Right ventricle myocardium superior (tissue), 1 donor: ENCODE results near the gene GAS6. TPM values are rescaled to one million over a fixed set of nuclear protein-coding genes. Genes with fewer than 3 reads are reported as not detected.
A peak's percentile ranks its signal among the peaks of the same experiment; 100 is the strongest.

Experiments used
- ATAC-seq: fragments of 200-7000 bp; cut with Tn5 transposase; one replicate; pipeline ENCODE4 v1.9.1; 2020; ENCODE audit warnings: mild to moderate bottlenecking; ENCODE audit not compliant: poor library complexity
- DNase-seq: peaks from one replicate; pipeline ENCODE4 v3.0.0-alpha.2; 2020
- intact Hi-C: fragments of 100-400 bp; cut with DNase I; formaldehyde crosslinking; loops from one replicate; pipeline ENCODE4 v1.11.2; 2022
- total RNA-seq: library from RNA; stranded (reverse); fragmentation: NEBNext Ultra II Directional; extraction: Animal tissue kit (Norgen Biotek cat#: 25700); gene quantifications from one replicate; pipeline ENCODE4 v1.2.1, GENCODE V29; 2021
- donor health status: DM: no; HTN: yes; CAD: no; lungs with severe emphysema.

The GAS6 gene
- total RNA-seq, 1 donor from 2014 or later, result 181 TPM

- ATAC-seq (peak; percentile 6), DNase-seq (peak; percentile 71)
- intact Hi-C loops, result no loop called here
Observed at GRCh38 chr13:113856716-113857065, 7.2 kb downstream of the GAS6 start.

DNA sequence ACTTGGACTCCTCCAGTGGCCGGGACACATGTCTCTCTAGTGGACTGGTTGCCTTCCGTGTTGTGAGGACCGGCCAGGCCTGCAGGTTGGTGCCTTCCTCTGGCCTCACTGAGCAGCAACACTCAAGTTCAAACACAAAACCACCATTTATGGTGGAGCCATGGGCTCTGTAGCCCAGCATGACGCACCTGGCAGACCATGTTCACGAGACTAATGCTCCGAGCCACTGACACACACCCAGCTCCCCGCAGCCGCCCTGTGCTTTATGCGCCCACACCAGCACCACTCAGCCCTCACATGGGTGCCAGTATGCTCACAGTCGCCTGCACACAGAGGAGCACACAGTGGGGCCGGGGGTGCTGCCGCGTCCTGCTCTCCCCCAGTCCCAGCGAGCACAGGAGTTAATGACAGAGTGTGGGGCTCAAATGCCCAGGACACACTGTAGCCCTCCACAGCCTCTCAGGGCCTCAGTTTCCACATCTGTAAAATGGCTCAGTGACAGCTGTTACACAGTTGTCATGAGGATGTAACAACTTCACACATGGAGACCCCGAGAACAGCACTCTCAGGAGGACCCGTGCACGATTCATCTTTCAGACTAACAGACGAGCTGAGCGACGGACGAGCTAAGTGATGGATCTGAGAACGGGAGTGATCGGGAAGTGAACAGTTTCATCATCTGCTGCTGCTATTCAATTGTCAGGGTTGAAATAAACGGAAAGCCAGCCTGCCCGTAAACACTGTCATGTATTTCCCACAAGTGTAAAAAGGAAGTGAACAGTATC, 7.8 kb downstream of the GAS6 start:
- DNase-seq (no peak), ATAC-seq (no peak)
- intact Hi-C loops, result no loop called here

GRCh38 chr13:113855012-113855921, 8.6 kb downstream of the GAS6 start:
- DNase-seq, result peak; percentile 40
- peak; percentile 58 for ATAC-seq
- intact Hi-C loops, result no loop called here

DNA sequence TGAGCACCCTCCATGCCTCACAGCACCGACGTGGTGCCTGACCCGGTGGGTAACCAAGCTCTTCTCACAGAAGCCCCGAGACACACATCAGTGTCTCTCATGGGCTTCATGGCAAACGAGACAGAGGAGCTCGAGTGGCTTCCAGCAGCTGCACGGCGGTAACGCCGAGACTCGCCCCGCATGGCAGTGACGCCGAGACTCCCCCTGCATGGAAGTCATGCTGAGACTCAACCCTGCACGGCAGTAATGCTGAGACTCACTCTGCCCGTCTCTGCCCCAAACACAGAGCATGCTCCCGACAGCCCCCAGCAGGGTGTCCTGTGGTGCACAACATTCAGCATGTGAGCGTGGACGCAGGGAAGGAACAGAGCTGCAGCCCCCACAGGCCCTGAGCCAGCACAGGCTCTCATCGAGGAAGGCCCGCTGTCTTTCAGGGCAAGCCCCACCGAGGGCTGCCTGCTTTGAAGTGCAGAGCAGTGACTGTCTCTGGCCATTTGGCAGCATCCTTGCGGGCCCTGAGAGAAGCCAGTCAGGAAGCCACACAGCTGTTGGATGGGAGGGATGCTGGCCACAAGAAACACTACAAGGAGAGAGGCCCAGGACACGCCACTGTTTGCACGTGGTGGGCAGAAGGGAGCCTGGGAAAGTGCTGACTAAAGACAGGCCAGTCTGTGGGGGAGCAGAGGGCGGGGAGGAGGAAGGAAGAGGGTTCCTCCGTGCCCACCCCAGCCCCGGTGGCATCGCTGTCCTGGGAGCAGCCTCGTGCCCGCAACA, 9.5 kb downstream of the GAS6 start:
- intact Hi-C loops, result no loop called here
- peak; percentile 78 for DNase-seq
- ATAC-seq, result peak; percentile 51

- ATAC-seq, result peak; percentile 21
- intact Hi-C loops, result no loop called here
Observed at GRCh38 chr13:113853518-113854237, 10.2 kb downstream of the GAS6 start.

GRCh38 chr13:113852536-113853517, 11.0 kb downstream of the GAS6 start:
- intact Hi-C loops, result no loop called here
- DNase-seq (no peak), ATAC-seq (no peak)

More at GRCh38 chr13:113853518-113854237, 10.2 kb downstream of the GAS6 start:
- no peak for DNase-seq

- DNase-seq, result no peak
- ATAC-seq, result no peak
- intact Hi-C loops, result no loop called here
Observed at GRCh38 chr13:113851826-113852535, 11.9 kb downstream of the GAS6 start.

DNA sequence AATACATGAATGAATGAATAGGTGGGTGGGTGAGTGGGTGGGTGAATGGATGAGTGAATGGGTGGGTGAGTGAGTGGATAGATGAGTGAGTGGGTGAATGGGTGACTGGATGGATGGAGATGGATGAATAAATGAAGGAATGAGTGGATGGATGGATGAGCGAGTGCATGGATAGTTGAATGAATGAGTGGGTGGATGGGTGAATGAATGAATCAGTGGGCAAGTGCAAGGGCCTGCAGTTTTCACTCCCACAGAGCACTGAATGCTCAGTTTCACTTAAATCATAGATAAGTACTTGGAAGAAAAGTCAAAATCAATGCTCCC, 12.4 kb downstream of the GAS6 start:
- ATAC-seq, result no peak
- intact Hi-C loops, result no loop called here
- no peak for DNase-seq

DNA sequence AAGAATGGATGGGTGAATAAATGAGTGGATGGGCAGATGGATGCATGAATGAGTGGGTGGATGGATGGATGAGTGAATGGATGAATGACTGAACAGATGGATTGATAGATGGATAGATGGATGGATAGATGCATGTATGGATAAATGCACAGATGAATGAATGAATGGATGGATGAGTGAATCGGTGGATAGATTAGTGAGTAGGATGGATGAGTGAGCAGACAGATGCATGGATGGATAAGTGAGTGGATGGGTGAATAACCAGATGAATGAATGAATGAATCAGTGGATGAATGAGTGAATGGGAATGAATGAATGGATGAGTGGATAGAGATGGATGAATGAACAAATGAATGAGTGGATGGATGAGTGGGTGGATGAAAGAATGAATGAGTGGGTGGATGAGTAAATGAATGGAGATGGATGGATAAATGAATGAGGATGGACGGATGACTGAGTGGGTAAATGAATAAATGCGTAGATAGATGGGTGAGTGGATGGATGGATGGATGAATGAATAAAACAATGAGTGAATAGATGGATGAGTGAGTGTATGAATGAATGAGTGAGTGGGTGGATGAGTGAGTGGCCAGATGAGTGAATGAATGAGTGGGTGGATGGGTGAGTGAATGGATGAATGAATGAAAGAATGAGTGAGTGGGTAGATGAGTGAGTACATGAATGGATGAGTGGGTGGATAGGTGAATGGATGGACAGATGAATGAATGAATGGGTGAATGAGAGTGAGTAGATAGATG, 13.0 kb downstream of the GAS6 start:
- ATAC-seq (no peak), DNase-seq (no peak)
- intact Hi-C loops, result no loop called here

DNA sequence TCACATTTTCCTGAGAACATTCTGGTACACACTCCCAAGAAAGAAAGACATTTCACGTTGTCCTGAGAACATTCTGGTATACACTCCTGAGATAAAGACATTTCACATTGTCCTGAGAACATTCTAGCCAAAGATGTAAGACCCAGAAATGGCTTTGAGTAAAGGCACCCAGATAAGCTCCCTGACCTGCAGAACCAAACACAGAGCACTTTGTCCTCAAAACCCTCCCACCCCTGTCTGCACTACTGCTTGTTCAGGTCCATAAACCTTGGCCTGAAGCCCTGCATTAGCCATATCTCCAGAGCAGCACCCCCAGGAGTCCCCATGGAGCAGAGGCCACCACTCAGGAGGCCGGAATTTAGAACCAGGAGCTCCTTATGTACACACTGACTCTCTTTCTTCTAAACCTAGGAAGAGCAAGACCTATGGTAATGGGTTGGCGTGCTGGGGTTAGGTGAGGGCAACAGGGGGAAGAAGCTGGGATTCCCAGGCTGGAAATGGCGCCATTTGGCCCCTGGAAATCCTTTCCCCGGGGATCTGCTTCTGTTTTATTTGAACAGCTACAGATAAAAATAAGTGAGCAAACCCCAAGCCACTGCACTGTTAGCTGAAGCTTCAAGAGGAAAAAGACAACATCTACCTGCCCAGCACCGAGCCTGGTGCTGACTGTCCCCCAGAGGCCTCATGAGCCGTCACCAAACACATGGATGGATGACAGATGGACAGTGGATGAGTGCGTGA, 13.7 kb downstream of the GAS6 start:
- DNase-seq, result no peak
- ATAC-seq, result no peak
- intact Hi-C loops, result no loop called here

GRCh38 chr13:113849546-113849945, 14.3 kb downstream of the GAS6 start:
- DNase-seq (no peak), ATAC-seq (no peak)
- intact Hi-C loops, result no loop called here

- intact Hi-C loops, result no loop called here
- DNase-seq, result no peak
- no peak for ATAC-seq
Observed at GRCh38 chr13:113848431-113849260, 15.2 kb downstream of the GAS6 start.

DNA sequence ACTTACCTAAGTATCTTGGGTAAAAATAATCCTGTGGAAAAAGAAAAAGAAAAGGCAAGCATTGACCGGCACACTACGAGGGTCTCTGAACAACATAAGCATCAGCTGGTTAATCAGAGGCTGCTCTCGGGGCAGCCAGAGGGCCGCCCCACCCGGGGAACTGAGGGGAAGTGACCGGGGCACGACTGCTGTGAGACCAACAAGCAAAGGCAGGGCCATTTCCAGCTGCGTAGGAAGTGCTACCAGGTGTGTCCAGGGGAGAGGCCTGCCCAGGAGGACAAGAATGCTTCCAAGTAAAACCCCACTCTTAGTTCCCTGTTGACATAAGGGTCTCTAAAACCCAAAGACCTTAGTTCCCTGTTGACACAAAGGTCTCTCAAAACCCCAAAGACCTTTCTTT, 15.9 kb downstream of the GAS6 start:
- no peak for ATAC-seq
- no peak for DNase-seq
- intact Hi-C loops, result no loop called here

GRCh38 chr13:113846636-113847318, 17.1 kb downstream of the GAS6 start:
- no peak for ATAC-seq
- no peak for DNase-seq
- intact Hi-C loops, result no loop called here
